GM13977 (cell line): ENCODE results near the gene LIN9.

Source experiments
- DNase-seq: peaks from one replicate; pipeline ENCODE4 v3.0.0; 2012; ENCODE audit warnings: low spot score
- in situ Hi-C: fragments of 300-500 bp; cut with MboI; formaldehyde crosslinking; loops from one replicate; pipeline ENCODE4 v1.12.0; 2022; ENCODE audit warnings: low sequenced_read_pairs, low pct_unique_long_range_greater_than_20kb, mixed read lengths, inconsistent platforms; ENCODE audit not compliant: unreplicated experiment
- TF ChIP-seq, protein P1 (sequence below): IDR thresholded peaks from 2 replicates; pipeline ENCODE4 v1.5.1; 2012; ENCODE audit warnings: mild to moderate bottlenecking, control low read depth; ENCODE audit not compliant: insufficient read depth; ENCODE audit errors: extremely low read depth, missing control alignments

LIN9 gene, protein sequence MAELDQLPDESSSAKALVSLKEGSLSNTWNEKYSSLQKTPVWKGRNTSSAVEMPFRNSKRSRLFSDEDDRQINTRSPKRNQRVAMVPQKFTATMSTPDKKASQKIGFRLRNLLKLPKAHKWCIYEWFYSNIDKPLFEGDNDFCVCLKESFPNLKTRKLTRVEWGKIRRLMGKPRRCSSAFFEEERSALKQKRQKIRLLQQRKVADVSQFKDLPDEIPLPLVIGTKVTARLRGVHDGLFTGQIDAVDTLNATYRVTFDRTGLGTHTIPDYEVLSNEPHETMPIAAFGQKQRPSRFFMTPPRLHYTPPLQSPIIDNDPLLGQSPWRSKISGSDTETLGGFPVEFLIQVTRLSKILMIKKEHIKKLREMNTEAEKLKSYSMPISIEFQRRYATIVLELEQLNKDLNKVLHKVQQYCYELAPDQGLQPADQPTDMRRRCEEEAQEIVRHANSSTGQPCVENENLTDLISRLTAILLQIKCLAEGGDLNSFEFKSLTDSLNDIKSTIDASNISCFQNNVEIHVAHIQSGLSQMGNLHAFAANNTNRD

DNA sequence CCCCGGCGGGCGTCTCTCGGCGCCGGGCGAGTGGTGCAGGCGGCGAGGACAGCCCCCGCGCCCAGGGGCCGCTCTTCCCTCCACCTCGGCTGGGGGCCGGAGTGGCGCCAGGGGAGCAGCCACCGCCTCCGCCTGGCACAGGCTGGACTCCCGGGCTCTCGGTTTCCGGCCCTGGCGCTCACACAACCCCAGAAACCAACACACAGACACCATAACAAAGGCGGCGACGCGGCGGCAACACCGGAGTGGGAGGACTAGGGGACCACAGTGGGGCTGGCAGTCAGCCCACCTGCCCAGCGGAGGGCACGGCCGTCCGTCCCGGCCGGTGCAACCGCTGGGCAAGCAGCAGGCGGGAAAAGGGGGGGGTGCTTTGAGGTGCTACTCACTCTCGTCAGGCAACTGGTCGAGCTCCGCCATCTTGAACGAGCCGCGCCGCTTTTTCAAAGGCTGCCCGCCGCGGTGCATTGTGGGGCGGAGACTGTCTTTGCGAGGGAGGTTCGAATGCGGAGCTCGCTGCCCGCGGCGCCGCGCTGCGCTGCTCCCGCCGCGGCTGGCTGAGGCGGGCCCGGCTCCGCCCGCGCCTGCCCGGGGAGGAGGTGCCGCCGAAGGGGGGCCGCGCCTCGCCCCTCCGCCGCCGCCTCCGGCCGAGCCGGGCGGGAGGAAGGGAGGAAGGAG is at the start of gene LIN9:
LIN9 (minus strand) TSS at position 442 of the 675 bp plus-strand sequence; CDS start at position 417, 25 bp downstream.
- in situ Hi-C loops = no loop called here
- TF ChIP-seq, protein P1, sequence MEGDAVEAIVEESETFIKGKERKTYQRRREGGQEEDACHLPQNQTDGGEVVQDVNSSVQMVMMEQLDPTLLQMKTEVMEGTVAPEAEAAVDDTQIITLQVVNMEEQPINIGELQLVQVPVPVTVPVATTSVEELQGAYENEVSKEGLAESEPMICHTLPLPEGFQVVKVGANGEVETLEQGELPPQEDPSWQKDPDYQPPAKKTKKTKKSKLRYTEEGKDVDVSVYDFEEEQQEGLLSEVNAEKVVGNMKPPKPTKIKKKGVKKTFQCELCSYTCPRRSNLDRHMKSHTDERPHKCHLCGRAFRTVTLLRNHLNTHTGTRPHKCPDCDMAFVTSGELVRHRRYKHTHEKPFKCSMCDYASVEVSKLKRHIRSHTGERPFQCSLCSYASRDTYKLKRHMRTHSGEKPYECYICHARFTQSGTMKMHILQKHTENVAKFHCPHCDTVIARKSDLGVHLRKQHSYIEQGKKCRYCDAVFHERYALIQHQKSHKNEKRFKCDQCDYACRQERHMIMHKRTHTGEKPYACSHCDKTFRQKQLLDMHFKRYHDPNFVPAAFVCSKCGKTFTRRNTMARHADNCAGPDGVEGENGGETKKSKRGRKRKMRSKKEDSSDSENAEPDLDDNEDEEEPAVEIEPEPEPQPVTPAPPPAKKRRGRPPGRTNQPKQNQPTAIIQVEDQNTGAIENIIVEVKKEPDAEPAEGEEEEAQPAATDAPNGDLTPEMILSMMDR = no peak
- DNase-seq = peak; percentile 95

DNA sequence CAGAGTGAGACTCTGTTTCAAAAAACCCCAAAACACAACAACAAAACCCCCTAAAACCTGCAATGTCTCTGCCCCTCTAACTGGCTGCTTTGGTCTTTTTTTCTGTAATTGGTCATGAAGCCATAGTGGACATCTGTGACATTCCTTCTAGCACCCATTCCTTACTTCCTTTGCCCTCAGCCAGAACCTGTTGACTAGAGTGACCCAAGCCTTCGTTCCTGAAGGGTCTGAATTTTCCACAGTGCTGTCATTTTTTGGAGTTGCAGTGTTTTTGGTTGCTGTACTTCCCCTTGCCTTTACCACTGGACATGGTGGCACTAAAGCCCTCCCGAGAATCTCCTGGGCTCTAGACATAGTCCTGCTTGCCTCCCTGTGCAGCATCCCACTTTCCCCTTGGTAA is 48.5 kb upstream of the LIN9 start:
- no peak for DNase-seq
- in situ Hi-C loops = no loop called here

DNA sequence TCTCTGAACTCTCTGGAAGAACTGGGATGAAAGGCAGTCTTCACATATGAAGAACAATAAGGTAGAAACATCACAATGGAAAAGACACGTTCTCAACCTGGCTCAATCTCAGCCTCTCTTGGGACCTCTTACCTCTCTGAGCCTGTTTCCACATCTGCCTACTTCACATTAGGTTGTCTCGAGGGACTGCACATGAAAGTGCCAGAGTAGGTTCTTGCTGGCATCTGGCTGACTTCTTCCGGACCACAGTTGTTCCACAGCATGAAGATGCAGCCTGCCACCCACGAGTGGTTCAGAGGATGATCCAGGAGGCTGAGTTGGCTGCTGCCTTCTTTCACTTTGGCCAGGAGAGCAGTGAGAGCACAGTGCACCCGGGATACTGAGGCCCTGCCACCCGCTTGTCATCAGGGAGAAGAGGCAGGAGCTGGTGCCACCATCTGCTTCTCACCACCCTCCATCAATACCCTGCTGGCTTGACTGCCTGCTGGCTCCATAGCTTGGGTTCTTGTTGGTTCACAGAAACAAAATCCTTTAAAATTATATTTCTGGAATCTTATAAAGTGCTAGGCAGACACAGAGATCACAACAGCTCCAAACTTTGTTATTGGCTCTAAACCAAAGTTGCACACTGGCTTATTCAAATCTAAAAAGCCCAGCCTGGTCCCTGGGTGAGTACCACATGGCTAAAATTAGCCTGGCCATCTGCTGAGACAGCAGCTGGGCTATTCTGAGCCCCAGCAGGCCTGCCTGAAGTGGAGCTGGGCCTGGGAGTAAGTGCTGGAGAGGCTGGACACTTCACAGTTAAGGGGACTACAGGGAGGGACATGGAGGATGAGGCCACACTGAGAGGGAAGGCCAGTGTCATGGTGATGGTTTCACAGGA is 46.9 kb upstream of the LIN9 start:
- in situ Hi-C loops = no loop called here
- TF ChIP-seq, protein P1 = no peak
- no peak for DNase-seq

More for the DNA sequence above, 48.5 kb upstream of the LIN9 start:
- TF ChIP-seq, protein P1 = no peak

DNA sequence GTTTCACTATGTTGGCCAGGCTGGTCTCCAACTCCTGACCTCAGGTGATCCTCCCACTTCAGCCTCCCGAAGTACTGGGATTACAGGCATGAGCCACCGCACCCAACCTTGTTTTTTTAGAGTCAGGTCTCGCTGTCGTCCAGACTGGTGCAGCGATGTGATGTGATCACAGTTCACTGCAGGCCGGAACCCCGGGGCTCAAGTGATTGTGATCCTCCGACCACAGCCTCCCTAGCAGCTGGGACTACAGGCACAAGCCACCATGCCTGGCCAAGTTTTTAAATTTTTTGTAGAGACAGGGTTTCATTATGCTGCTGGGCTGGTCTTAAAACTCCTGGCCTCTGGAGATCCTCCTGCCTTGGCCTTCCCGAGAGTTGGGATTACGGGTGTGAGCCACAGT is 46.1 kb upstream of the LIN9 start:
- in situ Hi-C loops = no loop called here
- TF ChIP-seq, protein P1 = no peak
- DNase-seq = no peak

DNA sequence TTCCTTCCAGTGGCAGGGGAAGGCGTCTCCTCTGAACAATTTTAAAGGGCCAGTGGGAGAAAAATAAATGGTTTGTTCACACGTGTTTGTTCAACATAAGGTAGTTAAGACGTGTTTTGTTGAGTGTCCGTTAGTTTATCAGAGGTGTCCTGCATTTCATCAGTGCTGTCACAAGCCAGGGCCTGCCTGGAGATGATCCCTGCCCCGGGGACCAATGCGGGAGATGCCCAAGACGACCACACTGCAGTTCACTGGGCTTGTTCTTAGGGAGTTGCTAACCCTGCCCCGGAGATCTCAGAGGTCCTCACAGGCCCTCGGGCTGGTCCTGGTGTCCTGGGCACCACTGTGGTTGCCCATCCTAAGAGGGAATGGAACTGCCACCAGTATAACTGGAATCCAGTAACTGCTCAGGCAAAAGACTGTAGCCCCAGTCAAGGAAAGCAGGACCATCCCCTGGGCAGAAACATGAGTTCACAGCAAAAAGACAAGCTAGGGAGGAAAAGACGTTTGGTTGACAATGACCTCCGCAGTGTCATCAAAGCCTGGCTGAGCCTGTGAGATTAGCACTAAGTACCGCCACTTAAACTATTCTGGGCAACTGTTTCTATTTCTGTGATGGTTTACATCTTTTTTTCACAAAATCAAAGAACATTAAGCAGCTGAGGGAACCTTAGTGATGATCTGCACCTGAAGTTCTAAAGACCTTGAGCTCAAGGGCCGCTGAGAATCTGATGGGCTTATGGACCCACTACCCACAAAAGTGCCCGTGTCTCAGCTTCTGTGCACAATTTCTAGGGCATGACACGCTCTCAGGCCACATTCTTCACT is 44.9 kb upstream of the LIN9 start:
- in situ Hi-C loops = no loop called here
- TF ChIP-seq, protein P1 = no peak
- no peak for DNase-seq
